HepG2 (cell line): ENCODE measurements around the gene ABCC1. TPM values are rescaled to one million over a fixed set of nuclear protein-coding genes. Genes with fewer than 3 reads are reported as not detected.
A peak's percentile ranks its signal among the peaks of the same experiment; 100 is the strongest.

ENCODE experiments used
- ATAC-seq: fragments of 200-7000 bp; cut with Tn5 transposase; 3 replicates; pipeline ENCODE4 v1.9.1; 2020; ENCODE audit warnings: mild to moderate bottlenecking, moderate library complexity
- BruUV-seq: library from RNA; stranded (reverse); fragments of 400-500 nt; replicated peaks from 2 replicates; lab custom pipeline; 2021; lab: Mats Ljungman, UMichigan
- CTCF ChIA-PET: fragments of 300-600 bp; formaldehyde crosslinking; extraction: SDS; loops from one replicate; lab custom pipeline; 2021; ENCODE audit warnings: low total read pairs, inconsistent platforms, low intra/inter-chr PET ratio; lab: Yijun Ruan, JAX
- POLR2A ChIA-PET: fragments of 350-600 bp; sonication (Branson Sonifier 250); formaldehyde crosslinking; loops from one replicate; lab custom pipeline; 2020; ENCODE audit warnings: antibody characterized with exemption, inconsistent platforms; lab: Yijun Ruan, JAX
- DNase-seq: peaks from one replicate; pipeline ENCODE4 v3.0.0-alpha.2; 2015; ENCODE audit warnings: low spot score
- FAIRE-seq: peaks from 3 replicates; lab custom pipeline; 2011; peaks lifted over from hg19 to GRCh38; lab: Jason Lieb, UNC
- H2AFZ ChIP-seq: one replicate; pipeline ENCODE4 v1.6.1; 2011; ENCODE audit warnings: low read length, inconsistent platforms
- H3K27ac ChIP-seq: fragments of 300-600 bp; 3 replicates; pipeline ENCODE4 v1.8.0; 2011; ENCODE audit warnings: mixed run types, mild to moderate bottlenecking, mixed read lengths, low read length, inconsistent platforms; ENCODE audit not compliant: insufficient read depth; ENCODE audit errors: extremely low read length
- H3K27me3 ChIP-seq, 2 experiments: fragments of 200-600 bp in 1 of 2; 2 replicates in 1 of 2; 3 replicates in 1 of 2; pipeline versions ENCODE4 v1.6.0 to v1.8.0; 2011; ENCODE audit warnings: low read length in 2 of 2, mild to moderate bottlenecking in 2 of 2, moderate library complexity in 2 of 2, inconsistent platforms in 1 of 2; ENCODE audit not compliant: insufficient read depth in 2 of 2, control insufficient read depth in 1 of 2
- H3K36me3 ChIP-seq, 2 experiments: fragments of 200-600 bp in 1 of 2; replicated peaks in 1 of 2; 2 replicates in 1 of 2; 3 replicates in 1 of 2; pipeline versions ENCODE4 v1.5.1 to v1.8.0; 2011; ENCODE audit warnings: low read length in 2 of 2, inconsistent platforms in 1 of 2; ENCODE audit not compliant: insufficient read depth in 2 of 2, control insufficient read depth in 1 of 2
- H3K4me1 ChIP-seq: 2 replicates; pipeline ENCODE4 v1.5.1; 2012; ENCODE audit warnings: low read length, inconsistent platforms; ENCODE audit not compliant: insufficient read depth
- H3K4me2 ChIP-seq: 2 replicates; pipeline ENCODE4 v1.6.0; 2011; ENCODE audit warnings: low read depth, low read length, inconsistent platforms
- H3K4me3 ChIP-seq, 3 experiments: fragments of 200-600 bp in 1 of 3; sonication (generic), shearing (Covaris generic) in 1 of 3; replicated peaks in 1 of 3; 2 replicates each; pipeline ENCODE4 v1.5.1; 2011 to 2016; ENCODE audit warnings: low read length in 3 of 3, inconsistent platforms in 2 of 3, low read depth in 2 of 3, mild to moderate bottlenecking in 2 of 3, control low read depth in 1 of 3, mixed read lengths in 1 of 3; ENCODE audit not compliant: insufficient read depth in 1 of 3
- H3K79me2 ChIP-seq: one replicate; pipeline ENCODE4 v1.6.1; 2011; ENCODE audit warnings: low read length, inconsistent platforms; ENCODE audit not compliant: insufficient read depth
- H3K9ac ChIP-seq: 2 replicates; pipeline ENCODE4 v1.6.0; 2011; ENCODE audit warnings: mild to moderate bottlenecking, low read depth, low read length, inconsistent platforms; ENCODE audit not compliant: insufficient read depth
- H3K9me3 ChIP-seq: 2 replicates; pipeline ENCODE4 v1.5.1; 2012; ENCODE audit warnings: mild to moderate bottlenecking, low read length
- H4K20me1 ChIP-seq: 2 replicates; pipeline ENCODE4 v1.6.0; 2011; ENCODE audit warnings: inconsistent platforms, mild to moderate bottlenecking, low read length, moderate library complexity; ENCODE audit not compliant: insufficient read depth
- HOXA3 ChIP-seq: sonication (generic); formaldehyde crosslinking; IDR thresholded peaks from 2 replicates; pipeline ENCODE4 v1.5.0; 2020; ENCODE audit warnings: missing genetic modification reagents
- KAT8 ChIP-seq: IDR thresholded peaks from 2 replicates; pipeline ENCODE4 v1.6.1; 2016; ENCODE audit warnings: missing genetic modification reagents, missing compliant biosample characterization
- MAFG ChIP-seq: sonication (generic); formaldehyde crosslinking; IDR thresholded peaks from 2 replicates; pipeline ENCODE4 v1.5.1; 2020; ENCODE audit warnings: mild to moderate bottlenecking, missing genetic modification reagents
- NFYB ChIP-seq: sonication (generic); formaldehyde crosslinking; IDR thresholded peaks from 2 replicates; pipeline ENCODE4 v1.4.0; 2020; ENCODE audit warnings: missing genetic modification reagents
- NFYC ChIP-seq: IDR thresholded peaks from 2 replicates; pipeline ENCODE4 v1.6.1; 2016; ENCODE audit warnings: missing genetic modification reagents, missing compliant biosample characterization
- PCBP1 ChIP-seq: fragments of 200-400 bp; formaldehyde crosslinking; IDR thresholded peaks from 2 replicates; pipeline ENCODE4 v1.6.1; 2017; ENCODE audit warnings: mild to moderate bottlenecking, low read depth, low read length, borderline replicate concordance
- ZFY ChIP-seq: sonication (generic); formaldehyde crosslinking; IDR thresholded peaks from 2 replicates; pipeline ENCODE4 v1.4.0; 2020; ENCODE audit warnings: missing genetic modification reagents
- ZNF331 ChIP-seq: sonication (generic); formaldehyde crosslinking; IDR thresholded peaks from 2 replicates; pipeline ENCODE4 v1.4.0; 2020; ENCODE audit warnings: missing genetic modification reagents
- WGBS: methylation state at CpG from one replicate; pipeline ENCODE4 v1.1.6; 2017; ENCODE audit warnings: low lambda C conversion rate; 5-methylcytosine and 5-hydroxymethylcytosine counted together
- in situ Hi-C: cut with HindIII; loops from 2 replicates; pipeline ENCODE4 v1.10.0; 2017; ENCODE audit warnings: low pct_unique_long_range_greater_than_20kb; ENCODE audit not compliant: extremely low pct_ligation_motif_present
- intact Hi-C: fragments of 100-400 bp; cut with micrococcal nuclease; formaldehyde crosslinking; loops from one replicate; pipeline ENCODE4 v1.10.0; 2022; ENCODE audit not compliant: unreplicated experiment
- polyA plus RNA-seq, 8 experiments: library from polyadenylated mRNA; depleted of rRNA in 3 of 8; stranded (reverse) in 7 of 8; unstranded in 1 of 8; fragments of >200 nt; fragmentation: Illumina TruSeq in 4 of 8; extraction: Trizol in 4 of 8; gene quantifications; 2 replicates each; pipeline versions ENCODE4 v1.2.1 to v1.2.3, GENCODE V29; 2011 to 2016; ENCODE audit warnings: low read depth in 4 of 8, missing spikeins in 1 of 8, mixed read lengths in 1 of 8; ENCODE audit not compliant: insufficient read depth in 1 of 8
- total RNA-seq, 5 experiments: library from RNA; depleted of rRNA; stranded (reverse); fragments of >200 nt; fragmentation: Illumina TruSeq; extraction: Trizol; gene quantifications; 2 replicates each; pipeline ENCODE4 v1.2.3, GENCODE V29; 2016; ENCODE audit warnings: low read depth in 1 of 5
- TF ChIP-seq, protein P1 (sequence below): sonication (generic); formaldehyde crosslinking; IDR thresholded peaks from 2 replicates; pipeline ENCODE4 v1.4.0; 2020; ENCODE audit warnings: mild to moderate bottlenecking, missing genetic modification reagents
- TF ChIP-seq, protein P2 (sequence below): sonication (generic); formaldehyde crosslinking; IDR thresholded peaks from 2 replicates; pipeline ENCODE4 v1.4.0; 2020; ENCODE audit warnings: low read depth, missing genetic modification reagents
- TF ChIP-seq, protein P3 (sequence below): sonication (generic); formaldehyde crosslinking; IDR thresholded peaks from 2 replicates; pipeline ENCODE4 v1.4.0; 2020; ENCODE audit warnings: missing genetic modification reagents
- TF ChIP-seq, protein P4 (sequence below): IDR thresholded peaks from 2 replicates; pipeline ENCODE4 v1.6.1; 2016; ENCODE audit warnings: low read depth
- TF ChIP-seq, protein P5 (sequence below): sonication (generic); formaldehyde crosslinking; IDR thresholded peaks from 2 replicates; pipeline ENCODE4 v1.8.1; 2023; ENCODE audit warnings: mild to moderate bottlenecking, inconsistent platforms, moderate library complexity, missing genetic modification reagents, borderline replicate concordance

ABCC1 gene
- total and polyA plus RNA-seq, 2 of the 13 experiments (the other 11 are each of a cell fraction or from before 2014, with no cell fraction given): 13.0 to 30.6 TPM

DNA sequence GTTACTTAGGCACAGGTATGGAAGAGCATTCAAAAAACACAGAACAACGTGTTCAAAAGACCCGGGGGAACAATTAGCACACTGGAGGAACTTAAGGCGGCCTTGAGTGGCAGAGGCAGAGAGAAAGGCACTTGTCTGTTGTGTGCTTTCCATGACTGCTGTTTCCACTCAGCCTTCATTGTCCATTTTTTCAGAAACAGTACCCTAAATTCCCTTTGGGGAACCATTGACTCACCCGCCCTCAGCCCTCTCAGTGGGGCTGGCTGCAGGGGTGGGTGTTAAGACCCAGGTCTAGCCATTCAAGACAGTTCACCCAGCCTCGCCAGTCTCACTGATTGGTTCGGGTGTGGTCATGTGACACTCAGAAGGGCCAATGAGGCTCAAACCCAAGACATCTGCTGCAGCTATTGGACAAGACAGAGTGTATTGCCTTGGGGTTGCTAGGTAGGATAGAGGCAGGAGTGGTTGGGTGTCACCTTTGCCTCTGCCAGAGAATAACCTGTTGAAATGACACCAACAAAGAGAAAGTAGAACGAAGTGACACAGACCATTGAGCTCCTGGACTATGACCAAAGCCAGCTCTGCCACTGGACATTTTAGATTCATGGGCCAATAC lies 41.4 kb upstream of the ABCC1 start:
- POLR2A ChIA-PET: interaction anchor here (1.0 to 1.5 kb wide), 2 partner anchors 8 to 20 kb away, joined by 9 read pairs; partner anchors contain the start of gene CEP20
- peak; percentile 89 for DNase-seq
- no TSS peak for BruUV-seq
- peak; percentile 98 for TF ChIP-seq NFYB (CRISPR knock-in tag)
- TF ChIP-seq MAFG: no peak
- TF ChIP-seq, protein P1, sequence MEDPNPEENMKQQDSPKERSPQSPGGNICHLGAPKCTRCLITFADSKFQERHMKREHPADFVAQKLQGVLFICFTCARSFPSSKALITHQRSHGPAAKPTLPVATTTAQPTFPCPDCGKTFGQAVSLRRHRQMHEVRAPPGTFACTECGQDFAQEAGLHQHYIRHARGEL (CRISPR knock-in tag): 0 out of 2 replicates have a peak, but pooled peaks have one; percentile 61
- 0 out of 2 replicates have a peak, but pooled peaks have one; percentile 7 for TF ChIP-seq ZNF331
- 0 out of 2 replicates have a peak, but pooled peaks have one; percentile 19 for TF ChIP-seq HOXA3 (CRISPR knock-in tag)
- no peak for TF ChIP-seq ZFY (CRISPR knock-in tag)
- TF ChIP-seq NFYC (CRISPR knock-in tag): peak; percentile 96
- TF ChIP-seq, protein P2, sequence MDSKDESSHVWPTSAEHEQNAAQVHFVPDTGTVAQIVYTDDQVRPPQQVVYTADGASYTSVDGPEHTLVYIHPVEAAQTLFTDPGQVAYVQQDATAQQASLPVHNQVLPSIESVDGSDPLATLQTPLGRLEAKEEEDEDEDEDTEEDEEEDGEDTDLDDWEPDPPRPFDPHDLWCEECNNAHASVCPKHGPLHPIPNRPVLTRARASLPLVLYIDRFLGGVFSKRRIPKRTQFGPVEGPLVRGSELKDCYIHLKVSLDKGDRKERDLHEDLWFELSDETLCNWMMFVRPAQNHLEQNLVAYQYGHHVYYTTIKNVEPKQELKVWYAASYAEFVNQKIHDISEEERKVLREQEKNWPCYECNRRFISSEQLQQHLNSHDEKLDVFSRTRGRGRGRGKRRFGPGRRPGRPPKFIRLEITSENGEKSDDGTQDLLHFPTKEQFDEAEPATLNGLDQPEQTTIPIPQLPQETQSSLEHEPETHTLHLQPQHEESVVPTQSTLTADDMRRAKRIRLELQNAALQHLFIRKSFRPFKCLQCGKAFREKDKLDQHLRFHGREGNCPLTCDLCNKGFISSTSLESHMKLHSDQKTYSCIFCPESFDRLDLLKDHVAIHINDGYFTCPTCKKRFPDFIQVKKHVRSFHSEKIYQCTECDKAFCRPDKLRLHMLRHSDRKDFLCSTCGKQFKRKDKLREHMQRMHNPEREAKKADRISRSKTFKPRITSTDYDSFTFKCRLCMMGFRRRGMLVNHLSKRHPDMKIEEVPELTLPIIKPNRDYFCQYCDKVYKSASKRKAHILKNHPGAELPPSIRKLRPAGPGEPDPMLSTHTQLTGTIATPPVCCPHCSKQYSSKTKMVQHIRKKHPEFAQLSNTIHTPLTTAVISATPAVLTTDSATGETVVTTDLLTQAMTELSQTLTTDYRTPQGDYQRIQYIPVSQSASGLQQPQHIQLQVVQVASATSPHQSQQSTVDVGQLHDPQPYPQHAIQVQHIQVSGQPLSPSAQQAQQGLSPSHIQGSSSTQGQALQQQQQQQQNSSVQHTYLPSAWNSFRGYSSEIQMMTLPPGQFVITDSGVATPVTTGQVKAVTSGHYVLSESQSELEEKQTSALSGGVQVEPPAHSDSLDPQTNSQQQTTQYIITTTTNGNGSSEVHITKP (CRISPR knock-in tag): peak; percentile 54; the same call in 1 of the 2 replicates
- TF ChIP-seq, protein P3, sequence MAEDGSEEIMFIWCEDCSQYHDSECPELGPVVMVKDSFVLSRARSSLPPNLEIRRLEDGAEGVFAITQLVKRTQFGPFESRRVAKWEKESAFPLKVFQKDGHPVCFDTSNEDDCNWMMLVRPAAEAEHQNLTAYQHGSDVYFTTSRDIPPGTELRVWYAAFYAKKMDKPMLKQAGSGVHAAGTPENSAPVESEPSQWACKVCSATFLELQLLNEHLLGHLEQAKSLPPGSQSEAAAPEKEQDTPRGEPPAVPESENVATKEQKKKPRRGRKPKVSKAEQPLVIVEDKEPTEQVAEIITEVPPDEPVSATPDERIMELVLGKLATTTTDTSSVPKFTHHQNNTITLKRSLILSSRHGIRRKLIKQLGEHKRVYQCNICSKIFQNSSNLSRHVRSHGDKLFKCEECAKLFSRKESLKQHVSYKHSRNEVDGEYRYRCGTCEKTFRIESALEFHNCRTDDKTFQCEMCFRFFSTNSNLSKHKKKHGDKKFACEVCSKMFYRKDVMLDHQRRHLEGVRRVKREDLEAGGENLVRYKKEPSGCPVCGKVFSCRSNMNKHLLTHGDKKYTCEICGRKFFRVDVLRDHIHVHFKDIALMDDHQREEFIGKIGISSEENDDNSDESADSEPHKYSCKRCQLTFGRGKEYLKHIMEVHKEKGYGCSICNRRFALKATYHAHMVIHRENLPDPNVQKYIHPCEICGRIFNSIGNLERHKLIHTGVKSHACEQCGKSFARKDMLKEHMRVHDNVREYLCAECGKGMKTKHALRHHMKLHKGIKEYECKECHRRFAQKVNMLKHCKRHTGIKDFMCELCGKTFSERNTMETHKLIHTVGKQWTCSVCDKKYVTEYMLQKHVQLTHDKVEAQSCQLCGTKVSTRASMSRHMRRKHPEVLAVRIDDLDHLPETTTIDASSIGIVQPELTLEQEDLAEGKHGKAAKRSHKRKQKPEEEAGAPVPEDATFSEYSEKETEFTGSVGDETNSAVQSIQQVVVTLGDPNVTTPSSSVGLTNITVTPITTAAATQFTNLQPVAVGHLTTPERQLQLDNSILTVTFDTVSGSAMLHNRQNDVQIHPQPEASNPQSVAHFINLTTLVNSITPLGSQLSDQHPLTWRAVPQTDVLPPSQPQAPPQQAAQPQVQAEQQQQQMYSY (CRISPR knock-in tag): no peak
- 0 out of 2 replicates have a peak, but pooled peaks have one; percentile 13 for TF ChIP-seq KAT8 (CRISPR knock-in tag)
- TF ChIP-seq, protein P4, sequence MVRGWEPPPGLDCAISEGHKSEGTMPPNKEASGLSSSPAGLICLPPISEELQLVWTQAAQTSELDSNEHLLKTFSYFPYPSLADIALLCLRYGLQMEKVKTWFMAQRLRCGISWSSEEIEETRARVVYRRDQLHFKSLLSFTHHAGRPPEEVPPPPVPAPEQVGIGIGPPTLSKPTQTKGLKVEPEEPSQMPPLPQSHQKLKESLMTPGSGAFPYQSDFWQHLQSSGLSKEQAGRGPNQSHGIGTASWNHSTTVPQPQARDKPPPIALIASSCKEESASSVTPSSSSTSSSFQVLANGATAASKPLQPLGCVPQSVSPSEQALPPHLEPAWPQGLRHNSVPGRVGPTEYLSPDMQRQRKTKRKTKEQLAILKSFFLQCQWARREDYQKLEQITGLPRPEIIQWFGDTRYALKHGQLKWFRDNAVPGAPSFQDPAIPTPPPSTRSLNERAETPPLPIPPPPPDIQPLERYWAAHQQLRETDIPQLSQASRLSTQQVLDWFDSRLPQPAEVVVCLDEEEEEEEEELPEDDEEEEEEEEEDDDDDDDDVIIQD (CRISPR knock-in tag): no peak
- TF ChIP-seq, protein P5, sequence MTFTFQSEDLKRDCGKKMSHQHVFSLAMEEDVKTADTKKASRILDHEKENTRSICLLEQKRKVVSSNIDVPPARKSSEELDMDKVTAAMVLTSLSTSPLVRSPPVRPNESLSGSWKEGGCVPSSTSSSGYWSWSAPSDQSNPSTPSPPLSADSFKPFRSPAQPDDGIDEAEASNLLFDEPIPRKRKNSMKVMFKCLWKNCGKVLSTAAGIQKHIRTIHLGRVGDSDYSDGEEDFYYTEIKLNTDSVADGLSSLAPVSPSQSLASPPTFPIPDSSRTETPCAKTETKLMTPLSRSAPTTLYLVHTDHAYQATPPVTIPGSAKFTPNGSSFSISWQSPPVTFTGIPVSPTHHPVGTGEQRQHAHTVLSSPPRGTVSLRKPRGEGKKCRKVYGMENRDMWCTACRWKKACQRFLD (CRISPR knock-in tag): no peak
- TF ChIP-seq PCBP1: no peak

More for the DNA sequence above, 41.4 kb upstream of the ABCC1 start:
- Histone ChIP-seq H3K79me2 (no peaks in the 10 kb centered on the region), H3K9me3 (no peaks in the 10 kb centered on the region), H3K36me3 (no peaks in the 10 kb centered on the region), H3K4me3 (no peak overlapping the region), H2AFZ (peak overlapping the region; percentile 1), H3K4me1 (peaks cover 20% of the 10 kb centered on the region), H3K9ac (no peak overlapping the region), H3K4me2 (peak overlapping the region; percentile 51), H4K20me1 (no peaks in the 10 kb centered on the region), H3K27ac (no peak overlapping the region), H3K27me3 (no peaks in the 10 kb centered on the region; a peak in 1 of 5 replicates)
- intact Hi-C loops: no loop called here
- ATAC-seq: peak; percentile 99
- WGBS: 35% methylated on average over 7 of the region's 7 CpGs
- peak; percentile 68 for FAIRE-seq
- in situ Hi-C loops: no loop called here
- CTCF ChIA-PET: no interaction called here
